ENCODE results near the gene PRG3.

DNA sequence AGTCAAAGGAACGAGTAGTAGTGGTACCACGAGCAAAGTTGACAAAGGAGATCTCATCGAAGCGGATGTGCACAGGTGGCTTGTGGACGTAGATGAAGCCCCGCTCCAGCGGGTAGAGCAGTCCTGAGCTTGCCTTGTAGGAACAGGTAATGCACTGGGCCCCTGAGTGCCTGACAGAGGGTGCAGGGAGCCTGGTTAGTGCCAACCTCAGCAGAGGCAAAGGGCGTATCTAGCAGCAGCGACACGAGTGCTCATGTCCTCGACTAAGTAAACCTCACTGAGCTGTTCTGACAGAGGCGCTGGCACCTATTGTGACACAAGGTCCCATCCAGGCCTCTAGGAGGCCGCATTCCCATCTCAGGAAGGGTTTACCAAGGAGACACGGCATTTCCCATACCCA is 49.2 kb downstream of the PRG3 start:
- TF ChIP-seq EP300 (IDR thresholded peaks at IDR 0.05) = no peak
- TF ChIP-seq POLR2A (IDR thresholded peaks at IDR 0.05) = no peak
